Measurements from ENCODE around the gene ITIH1.

ITIH1 gene

DNA sequence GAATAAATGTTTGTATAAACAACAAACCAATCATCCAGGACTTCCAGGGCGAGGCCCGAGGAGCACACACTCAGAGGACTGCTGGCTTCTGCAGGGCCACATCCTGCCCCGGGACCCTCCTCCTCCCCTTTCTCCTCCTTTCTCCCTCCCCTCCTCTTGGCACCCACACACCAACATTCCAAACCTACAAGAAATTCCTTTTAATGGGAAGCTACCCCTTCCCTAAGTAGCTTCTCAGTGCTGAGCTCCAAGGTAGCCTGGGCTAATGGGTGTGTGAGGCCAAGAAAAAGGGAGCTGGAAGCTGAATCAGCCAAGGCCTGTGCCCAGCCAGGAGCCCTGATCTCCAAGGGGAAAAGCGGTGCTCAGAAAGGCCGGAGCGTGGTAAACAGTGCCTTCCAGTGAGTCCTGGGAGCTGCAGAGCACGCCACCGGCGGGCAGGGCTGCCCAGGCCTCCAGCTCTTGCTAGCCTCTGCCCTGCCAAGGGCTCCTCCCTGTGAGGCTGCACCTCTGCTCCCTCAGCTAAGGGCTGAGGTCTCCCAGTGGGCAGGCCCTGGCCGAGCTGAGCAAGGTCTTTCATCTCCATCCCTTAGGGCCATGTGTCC, 21.1 kb downstream of the ITIH1 start:
- no peak overlapping the region for H3K27ac ChIP-seq
- TF ChIP-seq, protein P1, sequence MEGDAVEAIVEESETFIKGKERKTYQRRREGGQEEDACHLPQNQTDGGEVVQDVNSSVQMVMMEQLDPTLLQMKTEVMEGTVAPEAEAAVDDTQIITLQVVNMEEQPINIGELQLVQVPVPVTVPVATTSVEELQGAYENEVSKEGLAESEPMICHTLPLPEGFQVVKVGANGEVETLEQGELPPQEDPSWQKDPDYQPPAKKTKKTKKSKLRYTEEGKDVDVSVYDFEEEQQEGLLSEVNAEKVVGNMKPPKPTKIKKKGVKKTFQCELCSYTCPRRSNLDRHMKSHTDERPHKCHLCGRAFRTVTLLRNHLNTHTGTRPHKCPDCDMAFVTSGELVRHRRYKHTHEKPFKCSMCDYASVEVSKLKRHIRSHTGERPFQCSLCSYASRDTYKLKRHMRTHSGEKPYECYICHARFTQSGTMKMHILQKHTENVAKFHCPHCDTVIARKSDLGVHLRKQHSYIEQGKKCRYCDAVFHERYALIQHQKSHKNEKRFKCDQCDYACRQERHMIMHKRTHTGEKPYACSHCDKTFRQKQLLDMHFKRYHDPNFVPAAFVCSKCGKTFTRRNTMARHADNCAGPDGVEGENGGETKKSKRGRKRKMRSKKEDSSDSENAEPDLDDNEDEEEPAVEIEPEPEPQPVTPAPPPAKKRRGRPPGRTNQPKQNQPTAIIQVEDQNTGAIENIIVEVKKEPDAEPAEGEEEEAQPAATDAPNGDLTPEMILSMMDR (conservative IDR thresholded peaks at IDR 0.05), result no peak
- TF ChIP-seq ZFX (IDR thresholded peaks at IDR 0.05), result no peak

DNA sequence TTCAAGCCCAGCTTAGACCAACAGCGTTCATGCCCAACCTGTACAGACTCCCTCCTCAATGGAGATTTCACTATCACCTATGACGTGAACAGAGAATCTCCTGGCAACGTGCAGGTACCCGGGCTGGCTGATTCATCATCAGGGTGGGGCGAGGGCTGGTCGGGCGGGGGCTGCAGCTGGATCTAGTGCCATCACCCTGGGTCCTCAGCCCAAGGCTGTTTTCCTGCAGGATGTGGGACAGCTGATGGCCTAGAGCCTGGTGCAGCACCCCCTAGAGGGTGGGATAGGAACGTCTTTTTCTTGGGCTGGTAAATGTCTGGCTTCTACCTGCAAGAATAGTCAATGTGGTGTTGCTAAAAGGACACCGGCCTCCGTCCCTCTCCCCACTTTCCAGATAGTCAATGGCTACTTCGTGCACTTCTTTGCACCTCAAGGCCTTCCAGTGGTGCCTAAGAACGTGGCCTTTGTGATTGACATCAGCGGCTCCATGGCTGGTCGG, 21.6 kb downstream of the ITIH1 start:
- H3K27ac ChIP-seq, result no peak overlapping the region
- TF ChIP-seq ZFX (IDR thresholded peaks at IDR 0.05), result no peak
- TF ChIP-seq, protein P1 (conservative IDR thresholded peaks at IDR 0.05), result no peak; the same call in 1 of the 2 replicates

DNA sequence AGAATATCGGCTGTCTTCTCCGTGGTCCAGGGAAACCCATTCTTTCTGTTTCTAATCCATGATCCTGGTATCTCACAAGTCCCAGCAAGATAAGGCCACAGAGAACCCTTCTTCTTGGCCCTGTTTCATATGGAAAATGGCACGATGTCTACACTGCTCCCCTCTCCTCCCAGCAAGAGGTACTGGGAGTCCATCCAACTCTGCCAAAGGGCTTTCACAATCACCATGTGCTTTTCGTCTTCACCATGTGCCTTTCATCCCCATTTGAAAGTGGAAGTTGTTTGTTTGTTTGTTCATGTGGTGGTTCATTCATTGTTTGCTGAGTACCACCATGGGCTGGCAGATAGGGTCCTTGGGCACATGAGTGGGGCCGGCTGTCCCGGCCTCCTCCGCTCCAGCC, 22.7 kb downstream of the ITIH1 start:
- no peak overlapping the region for H3K27ac ChIP-seq
- no peak for TF ChIP-seq ZFX (IDR thresholded peaks at IDR 0.05)
- TF ChIP-seq, protein P1 (conservative IDR thresholded peaks at IDR 0.05), result no peak

DNA sequence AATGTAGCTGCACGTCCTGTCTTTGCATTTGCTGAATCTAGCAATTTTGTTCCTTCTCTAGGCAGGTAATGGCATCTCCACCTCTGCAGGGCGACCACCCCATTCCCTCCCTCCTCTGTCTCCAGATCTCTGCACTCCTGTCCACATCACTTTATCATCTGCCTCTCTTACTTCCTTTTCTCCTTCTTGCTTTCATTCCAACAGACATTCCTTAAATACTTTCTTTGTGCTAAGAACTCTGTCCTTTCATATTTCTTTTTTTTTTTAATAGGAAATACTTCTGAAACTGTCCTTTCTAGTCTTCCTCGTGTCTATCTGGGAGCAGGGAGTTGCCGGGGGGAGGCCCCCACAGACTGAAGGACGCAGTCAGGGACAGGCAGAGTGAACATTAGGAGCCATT, 24.4 kb downstream of the ITIH1 start:
- no peak overlapping the region for H3K27ac ChIP-seq
- TF ChIP-seq ZFX (IDR thresholded peaks at IDR 0.05), result no peak
- TF ChIP-seq, protein P1 (conservative IDR thresholded peaks at IDR 0.05), result no peak

DNA sequence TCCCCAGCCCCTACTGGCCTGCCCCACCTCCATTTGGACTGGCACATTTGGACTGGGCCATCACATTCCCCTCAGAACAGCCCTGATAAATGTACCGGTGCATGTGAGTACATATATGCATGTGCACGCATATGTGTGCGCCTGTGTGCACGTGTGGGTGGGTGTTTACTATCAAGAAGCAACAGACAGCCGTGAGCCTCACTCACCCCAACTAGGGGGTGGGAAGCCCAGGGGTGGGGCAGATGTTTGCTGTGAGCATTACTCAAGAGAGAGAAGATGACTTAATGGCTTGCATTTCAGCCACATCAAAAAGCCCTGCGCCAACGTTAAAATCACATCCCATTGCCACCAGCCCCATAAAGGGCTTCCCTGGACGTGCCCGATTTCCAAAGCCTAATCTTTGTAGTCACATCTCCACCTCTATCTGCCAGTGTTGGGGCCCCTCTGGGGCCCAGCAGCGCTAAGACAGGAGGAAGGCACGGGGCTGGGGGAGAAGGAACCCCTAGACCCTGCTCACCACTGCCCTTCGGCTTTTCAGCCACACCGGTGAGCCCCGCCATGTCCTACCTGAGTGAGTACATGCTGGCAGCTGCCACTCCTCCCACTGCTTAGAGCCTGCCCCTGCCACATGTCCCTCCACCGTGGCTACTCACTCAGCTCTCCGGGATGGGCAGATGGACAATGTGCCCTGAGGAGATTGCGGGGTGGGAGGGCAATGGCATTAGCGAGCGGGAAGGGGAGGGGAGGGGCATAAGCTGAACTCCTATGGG, 28.1 kb downstream of the ITIH1 start:
- no peak for TF ChIP-seq ZFX (IDR thresholded peaks at IDR 0.05)
- TF ChIP-seq, protein P1 (conservative IDR thresholded peaks at IDR 0.05), result no peak
- H3K27ac ChIP-seq, result no peak overlapping the region

DNA sequence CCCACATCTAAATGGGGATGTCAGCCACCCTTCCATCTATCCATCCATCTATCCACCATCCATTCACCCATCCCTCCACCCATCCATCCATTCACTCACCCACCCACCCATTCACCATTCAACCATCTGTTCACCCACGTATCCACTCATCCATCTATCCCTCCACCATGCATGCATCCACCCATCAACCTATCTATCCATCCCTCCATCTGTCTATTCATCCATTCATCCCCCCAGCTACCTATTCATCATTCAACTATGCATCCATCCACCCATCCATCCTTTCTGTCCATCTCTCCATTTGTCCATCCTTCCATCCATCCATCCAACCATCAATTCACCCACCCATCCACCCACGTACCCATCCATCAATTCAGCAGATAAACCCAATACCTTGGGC, 31.8 kb downstream of the ITIH1 start:
- TF ChIP-seq, protein P1 (conservative IDR thresholded peaks at IDR 0.05), result no peak
- TF ChIP-seq ZFX (IDR thresholded peaks at IDR 0.05), result no peak
- H3K27ac ChIP-seq, result no peak overlapping the region

DNA sequence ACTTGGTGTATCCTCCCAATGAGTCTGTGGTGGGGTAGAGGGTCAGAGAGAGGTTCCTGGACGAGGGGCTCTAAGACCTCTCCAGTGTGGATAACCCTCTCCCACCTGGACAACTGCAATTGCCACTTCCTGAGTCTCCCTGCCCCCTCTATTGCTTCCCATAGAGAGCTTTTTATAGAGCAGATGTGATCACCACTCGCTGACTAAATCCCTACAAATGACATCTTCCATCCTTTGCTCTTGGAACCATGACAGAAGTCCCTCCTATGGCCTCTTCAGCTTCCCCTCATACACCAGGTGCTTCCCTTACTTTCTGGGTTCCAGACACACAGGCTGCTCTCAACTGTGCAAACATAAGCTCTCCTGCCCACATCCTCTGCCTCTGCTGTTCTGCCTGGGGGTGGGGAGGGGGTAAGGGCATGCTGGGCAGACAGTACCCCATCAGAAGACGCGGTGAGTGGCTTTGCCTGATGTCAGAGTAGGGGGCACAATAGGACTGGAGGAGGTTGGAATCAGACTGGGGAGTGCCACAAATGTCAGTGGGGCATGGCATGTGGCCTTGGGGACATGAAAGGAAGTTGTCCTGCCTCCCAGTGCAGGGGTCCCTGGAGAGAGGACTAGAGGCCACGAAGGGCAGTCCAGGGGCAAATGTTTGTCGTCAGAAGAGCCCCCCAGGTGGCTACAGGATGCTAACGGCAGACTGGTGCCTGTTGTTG, 32.4 kb downstream of the ITIH1 start:
- no peak for TF ChIP-seq ZFX (IDR thresholded peaks at IDR 0.05)
- TF ChIP-seq, protein P1 (conservative IDR thresholded peaks at IDR 0.05), result no peak
- H3K27ac ChIP-seq, result no peak overlapping the region
